T-helper 2 cell (primary cell): ENCODE measurements around the gene MAB21L3.

Source experiments
- DNase-seq, 5 experiments: peaks; one replicate each; pipeline versions ENCODE4 v3.0.0 to v3.0.0-alpha.2; 2012 to 2022

Gene MAB21L3

DNA sequence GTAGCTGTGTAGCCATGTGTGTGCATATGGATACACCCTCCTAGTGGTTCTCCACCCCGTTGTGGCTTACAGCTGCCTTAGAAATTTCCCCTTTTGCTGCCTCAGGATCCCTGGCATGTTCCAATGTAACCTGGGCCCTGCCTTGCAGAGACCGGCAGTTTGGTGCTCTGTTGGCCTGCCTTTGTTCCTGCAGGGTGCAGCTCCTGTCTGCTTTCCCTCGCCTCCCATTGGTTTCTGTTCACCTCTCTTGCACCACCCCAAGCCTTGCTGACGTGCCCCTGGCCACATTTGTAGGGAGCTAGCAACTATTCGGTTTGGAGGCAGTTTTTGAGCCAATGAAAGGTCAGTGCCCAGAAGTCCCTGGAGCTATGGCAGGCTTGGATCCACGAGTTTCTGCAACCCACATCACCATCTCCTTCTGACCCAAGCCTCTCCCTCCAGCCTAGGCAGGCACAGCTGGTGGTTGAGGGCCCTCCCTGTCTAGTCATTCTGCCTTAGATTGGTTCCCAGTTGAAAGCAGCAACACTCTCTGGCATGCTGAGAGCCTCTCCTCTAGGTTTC is 54.9 kb downstream of the MAB21L3 start:
- no peak for DNase-seq

DNA sequence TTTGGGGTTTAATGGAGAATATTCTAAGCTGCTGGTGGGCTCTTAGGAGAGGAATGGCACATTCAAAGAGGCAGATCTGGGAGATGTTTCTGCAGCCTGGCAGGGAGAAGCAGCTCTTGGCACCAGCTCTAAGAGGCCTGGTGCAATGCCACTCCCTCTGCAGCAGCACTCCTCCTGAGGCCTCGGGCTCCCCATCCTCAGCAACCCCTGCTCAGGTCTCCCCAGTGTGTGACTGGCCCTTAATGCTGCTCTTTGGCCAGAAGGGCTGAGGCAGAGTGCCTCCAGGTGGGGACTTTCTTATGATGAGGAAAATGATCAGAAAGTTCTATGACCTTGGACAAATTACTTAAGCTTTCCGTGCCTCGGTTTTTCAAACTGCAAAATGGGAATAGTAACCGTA is 55.5 kb downstream of the MAB21L3 start:
- DNase-seq, result no peak

DNA sequence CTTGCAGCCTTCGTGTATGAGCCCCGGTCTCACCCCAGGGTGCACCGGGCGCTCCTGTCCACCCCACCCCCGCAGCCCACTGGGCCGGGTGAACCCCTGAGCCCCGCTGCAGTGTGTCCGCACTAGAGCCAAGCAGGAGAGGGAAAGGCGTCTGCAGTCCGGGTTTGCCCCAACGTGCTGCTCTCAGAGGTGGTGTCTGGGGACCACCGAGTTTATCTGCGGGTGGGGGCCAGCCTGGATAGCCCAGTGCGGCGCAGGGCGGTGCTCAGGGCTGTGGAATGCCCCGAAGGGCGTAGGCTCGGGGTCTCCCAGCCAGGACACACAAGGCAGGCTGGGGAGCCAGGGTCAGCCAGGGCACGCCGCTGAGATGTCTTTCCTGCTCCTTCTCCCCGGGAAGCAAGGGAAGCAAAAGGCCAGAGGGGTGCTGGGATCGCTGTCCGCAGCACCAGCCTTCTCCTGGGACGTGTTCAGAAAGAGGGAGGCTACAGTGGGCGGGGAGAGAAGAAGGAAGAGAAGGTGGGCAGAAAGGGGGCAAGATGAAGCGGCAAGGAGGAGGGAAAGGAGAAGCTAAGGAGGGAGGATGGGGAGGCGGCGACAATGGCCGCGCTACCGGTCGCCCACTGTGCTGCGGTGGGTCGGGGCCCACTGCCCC is 56.6 kb downstream of the MAB21L3 start:
- DNase-seq, result no peak

DNA sequence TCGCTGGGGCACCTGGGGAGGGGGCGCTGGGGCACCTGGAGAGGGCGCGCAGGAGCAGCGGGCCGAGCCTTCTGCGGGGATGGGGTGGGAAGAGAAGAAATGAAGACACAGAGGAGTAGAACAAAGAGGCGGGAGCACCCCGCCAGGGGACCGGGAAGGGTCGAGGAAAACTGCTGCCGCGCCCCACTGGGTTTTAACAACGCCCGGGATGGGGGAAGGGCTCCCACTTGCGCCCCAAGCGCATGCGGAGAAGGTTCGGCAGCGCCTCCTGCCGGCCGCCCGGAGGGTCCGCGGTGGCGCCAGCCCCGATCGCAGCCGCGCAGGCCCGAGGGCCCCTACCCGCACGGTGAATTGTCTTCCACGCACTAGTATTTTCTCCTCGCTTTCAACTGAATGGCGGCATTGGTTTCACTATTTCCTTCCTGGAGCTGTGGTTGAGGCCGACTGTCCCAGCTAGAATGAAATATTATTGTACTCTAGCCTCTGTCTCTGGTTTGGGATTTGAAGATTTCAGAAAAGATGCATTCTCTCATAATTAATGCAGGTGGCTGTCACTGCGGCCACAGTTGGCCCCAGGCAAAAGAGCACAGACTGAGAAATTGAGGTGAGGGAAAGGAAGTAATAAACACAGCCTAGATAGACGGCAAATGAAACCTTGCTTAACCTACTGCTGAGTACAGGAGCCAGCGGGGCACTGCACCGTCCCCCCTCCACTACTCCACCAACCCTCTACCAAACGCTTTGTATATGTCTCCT is 57.3 kb downstream of the MAB21L3 start:
- peak; percentile 70 to 83 (median 73) for DNase-seq

DNA sequence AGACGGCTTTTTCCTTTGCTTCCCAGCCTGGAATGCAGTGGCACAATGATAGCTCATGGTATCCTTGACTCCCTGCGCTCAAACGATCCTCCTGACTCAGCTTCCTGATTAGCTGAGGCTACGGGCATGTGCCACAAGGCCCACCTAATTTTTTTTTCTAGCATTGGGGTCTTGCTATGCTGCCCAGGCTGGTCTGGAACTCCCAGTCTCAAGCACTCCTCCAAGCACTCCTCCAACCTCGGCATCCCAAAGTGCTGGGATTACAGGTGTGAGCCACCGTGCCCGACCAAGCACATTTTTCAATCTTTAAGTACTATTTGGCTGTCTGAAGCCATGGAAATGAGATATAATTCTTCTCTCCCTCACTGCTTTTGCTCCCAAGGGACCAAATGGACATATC is 58.7 kb downstream of the MAB21L3 start:
- no peak for DNase-seq

DNA sequence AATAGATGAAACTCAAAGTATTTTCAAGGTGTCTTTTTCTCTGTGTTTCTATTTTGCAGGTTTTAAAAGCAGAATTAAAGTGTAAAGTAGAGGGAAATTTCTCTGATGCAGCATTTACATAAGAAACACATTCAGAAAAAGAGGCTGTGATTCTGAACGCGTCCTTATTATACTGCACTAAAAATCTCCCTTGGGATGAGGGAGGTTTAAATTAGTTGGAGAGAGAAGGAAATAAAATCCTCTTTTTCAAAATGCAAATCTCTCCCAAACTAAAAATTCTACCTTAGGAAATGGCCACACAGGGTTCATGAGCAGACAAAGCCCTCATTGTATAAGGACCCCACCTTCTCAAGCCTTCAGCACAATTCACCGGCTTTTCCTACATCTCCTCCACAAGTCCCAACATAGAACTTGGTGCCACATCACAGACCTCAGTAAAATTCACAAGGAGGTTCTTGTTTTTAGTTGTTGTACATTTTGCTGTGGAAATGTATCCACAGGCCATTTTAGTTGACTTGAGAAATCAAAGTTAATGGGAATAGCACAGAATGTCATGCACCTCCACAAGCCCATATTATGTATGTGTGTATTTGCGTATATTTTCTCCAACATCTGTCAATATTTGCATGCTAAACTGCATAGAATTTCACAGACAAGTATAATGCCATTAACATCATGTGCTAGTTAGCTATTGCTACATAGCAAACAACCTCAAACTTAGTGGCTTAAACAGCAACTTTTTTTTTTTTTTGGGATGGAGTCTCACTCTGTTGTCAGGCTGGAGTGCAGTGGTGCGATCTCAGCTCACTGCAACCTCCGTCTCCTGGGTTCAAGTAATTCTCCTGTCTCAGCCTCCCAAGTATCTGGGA is 59.8 kb downstream of the MAB21L3 start:
- DNase-seq, result no peak

DNA sequence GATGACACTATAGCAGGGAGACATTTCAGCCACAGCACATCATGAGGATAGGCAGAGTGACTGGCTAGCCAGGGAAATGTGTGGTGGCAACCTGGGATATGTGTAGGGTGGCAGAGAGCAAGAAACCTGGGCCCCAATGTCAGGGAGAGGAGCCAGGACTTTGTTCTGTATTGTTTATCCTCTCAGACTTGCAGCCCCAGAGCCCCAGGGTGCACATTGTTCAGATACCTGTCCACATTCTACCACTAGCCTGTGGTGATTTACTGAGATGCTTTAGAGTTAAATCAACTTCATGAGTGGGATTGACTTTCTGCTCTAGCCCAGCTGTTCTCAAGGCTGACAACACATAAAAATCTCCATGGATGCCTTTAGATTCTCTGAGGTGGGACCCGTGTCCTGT is 61.5 kb downstream of the MAB21L3 start:
- DNase-seq, result no peak

DNA sequence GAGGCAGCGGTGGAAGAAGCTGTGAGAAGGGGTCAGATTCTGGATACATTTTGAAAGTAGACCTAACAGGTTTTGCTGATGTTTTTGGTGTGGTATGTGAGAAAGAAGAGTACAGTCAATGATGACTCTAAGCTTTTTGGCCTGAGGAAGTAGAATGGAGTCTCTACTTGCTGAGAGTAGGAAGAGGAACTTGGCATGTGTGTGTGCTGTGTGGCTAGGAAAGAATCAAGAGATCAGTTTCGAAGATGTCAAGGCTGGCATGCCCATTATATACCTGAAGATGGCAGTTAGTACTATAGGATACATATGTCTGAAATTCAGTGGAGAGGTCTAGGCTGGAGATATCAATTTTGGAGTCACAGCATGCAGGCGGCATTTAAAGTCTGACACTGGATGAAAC is 64.4 kb downstream of the MAB21L3 start:
- no peak for DNase-seq

DNA sequence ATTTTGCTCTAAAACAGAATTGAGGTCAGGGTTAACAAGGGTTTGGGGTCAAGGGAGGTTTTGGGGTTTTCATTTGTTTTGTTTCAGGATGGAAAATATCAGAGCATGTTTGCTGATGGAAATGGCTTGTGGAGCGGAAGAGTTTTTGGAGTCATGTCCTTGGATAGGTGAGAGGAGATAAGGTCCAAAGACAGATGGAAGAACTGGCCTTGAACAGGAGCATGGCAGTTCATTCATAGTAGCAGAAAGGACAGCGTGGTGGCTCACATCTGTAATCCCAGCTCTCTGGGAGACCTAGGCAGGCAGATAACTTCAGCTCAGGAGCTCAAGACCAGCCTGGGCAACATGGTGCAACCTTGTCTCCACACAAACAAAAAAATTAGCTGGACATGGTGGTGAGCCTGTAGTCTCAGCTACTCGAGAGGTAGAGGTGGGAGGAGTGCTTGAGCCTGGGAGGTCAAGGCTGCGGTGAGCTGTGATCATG is 65.1 kb downstream of the MAB21L3 start:
- no peak for DNase-seq

DNA sequence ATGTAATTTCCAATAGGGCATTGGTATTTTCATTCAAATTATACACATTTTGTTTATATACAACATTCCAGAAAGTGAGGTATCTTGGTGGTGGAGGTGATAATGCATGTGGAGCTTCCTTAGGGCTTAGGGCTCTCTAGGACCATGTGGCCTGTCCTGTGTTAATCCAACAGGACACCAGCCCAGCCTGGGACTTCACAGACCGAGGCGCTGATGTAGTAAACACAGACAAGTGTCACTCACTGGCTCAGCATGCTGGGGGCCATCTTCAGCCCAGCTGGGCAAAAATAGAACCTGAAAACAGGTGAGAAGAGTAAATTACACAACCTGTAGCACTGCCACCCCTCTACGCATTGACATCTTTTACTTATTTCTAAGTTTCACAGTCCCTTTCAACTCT is 66.7 kb downstream of the MAB21L3 start:
- no peak for DNase-seq

DNA sequence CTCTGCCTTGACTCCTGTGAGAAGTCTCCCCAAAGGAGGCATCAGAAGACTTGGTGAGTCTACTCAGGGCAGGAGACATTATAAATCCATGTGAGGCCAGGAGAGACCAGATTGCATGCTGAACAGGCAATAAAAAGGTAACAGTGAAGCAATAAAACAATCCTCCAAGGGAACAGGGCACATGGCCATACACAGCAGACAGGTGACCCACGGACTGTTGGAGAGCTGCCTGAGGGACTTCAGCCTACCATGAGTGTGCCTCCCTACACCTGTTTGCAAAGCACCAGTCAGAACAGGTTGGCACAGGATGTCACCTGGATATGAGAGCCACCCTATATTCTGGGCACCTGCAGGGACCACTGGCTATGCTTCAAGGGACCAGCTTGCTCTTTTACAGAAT is 67.6 kb downstream of the MAB21L3 start:
- no peak for DNase-seq

DNA sequence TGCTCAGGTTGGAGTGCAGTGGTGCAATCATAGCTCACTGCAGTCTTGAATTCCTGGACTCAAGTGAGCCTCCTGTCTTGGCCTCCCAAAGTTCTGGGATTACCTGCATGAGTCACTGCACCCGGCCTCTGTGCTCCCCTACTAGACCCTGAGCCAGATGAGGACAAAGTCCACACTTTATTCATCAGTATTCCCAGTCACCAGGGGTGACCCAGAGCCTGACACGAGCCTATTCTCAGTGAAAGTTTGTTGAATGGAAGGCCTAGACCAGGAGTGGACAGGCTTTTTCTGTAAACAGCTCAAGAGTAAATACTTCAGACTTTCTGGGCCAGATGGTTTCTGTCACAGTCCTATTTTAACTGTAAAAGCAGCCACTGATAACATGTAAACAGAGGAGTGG is 68.2 kb downstream of the MAB21L3 start:
- DNase-seq, result no peak

DNA sequence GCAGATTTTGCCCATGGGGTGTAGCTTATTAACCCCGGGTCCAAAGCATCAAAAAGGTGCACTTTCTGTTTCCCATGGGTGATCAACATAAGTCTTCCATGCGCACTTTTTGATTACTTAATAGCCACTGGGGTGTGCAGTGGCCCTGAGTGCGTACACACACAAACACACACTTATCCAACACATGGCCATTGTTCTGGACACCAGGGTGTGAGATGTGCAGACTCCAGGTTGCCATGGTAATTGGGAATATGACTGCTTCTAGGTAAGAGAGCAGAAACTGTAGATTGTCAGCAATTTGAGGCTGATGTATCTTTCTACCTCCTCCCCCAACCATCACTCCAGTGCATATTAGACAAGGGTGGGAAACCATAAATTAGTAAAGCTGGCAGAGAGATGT is 68.8 kb downstream of the MAB21L3 start:
- no peak for DNase-seq

DNA sequence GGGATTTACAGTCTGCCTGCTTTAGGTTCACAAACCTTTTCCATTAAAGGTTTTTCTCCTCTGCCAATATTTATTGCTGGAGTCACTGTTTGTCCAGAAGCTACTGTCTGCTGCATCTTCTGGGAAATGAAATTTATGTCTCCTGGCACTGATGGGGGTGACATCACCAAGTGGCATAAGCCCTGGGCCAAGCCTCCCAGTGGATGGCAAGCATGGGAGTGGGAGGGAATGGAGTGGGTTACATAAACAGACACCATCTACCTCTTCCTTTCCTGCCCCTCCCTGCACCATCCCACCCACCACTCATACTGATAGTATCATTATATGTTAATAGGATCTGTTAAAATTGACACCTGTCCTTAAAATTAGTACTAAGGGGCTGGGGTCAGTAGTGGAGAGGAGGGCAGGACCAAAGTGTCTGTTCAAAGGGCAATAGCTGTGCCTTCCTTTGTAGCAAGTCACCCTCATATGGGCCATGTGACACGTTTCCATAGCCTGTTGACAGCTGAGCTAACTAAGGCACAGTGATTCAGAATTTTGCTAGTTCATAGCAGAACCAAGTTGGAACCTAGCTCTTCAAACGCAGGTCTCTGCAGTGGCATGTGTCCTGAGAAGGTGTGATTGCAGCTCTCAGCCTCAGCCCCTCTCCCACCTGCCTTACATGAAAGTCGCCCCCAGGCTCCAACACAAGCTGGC is 71.0 kb downstream of the MAB21L3 start:
- no peak for DNase-seq
